Fibroblast of pulmonary artery (primary cell): Measurements from ENCODE around the gene ACIN1.

Source experiments
- DNase-seq: peaks from one replicate; pipeline ENCODE4 v3.0.0-alpha.2; 2010; ENCODE audit warnings: low read depth
- H3K4me3 ChIP-seq: replicated peaks from 2 replicates; pipeline ENCODE4 v1.5.1; 2011; ENCODE audit warnings: low read depth, mild to moderate bottlenecking, control low read depth, low read length, moderate library complexity
- CTCF ChIP-seq: IDR thresholded peaks from 2 replicates; pipeline ENCODE4 v1.5.1; 2011; ENCODE audit warnings: mild to moderate bottlenecking, control low read depth, low read length, inconsistent platforms; ENCODE audit errors: missing control alignments

The ACIN1 gene

GRCh38 chr14:23094666-23095195 is at the start of gene ACIN1:
Gene ACIN1, minus strand, starts transcription at chr14:23095136. Its CDS starts 24 bp downstream, at chr14:23095112.
- peak within 1 kb of the TSS; percentile 70 for H3K4me3 ChIP-seq
- peak; percentile 88 for DNase-seq
- TF ChIP-seq CTCF = no peak

- DNase-seq = no peak
- no peak for TF ChIP-seq CTCF
- H3K4me3 ChIP-seq = no peak overlapping the region
Observed at GRCh38 chr14:23143911-23144310, 49.0 kb upstream of the ACIN1 start.

GRCh38 chr14:23142826-23143225 is 47.9 kb upstream of the ACIN1 start:
- no peak overlapping the region for H3K4me3 ChIP-seq
- DNase-seq = no peak
- no peak for TF ChIP-seq CTCF

- no peak overlapping the region for H3K4me3 ChIP-seq
- DNase-seq = peak; percentile 78
- no peak for TF ChIP-seq CTCF
Observed at GRCh38 chr14:23141706-23142444, 46.9 kb upstream of the ACIN1 start.

- H3K4me3 ChIP-seq = no peak overlapping the region
- no peak for TF ChIP-seq CTCF
- no peak for DNase-seq
Observed at GRCh38 chr14:23140371-23140770, 45.4 kb upstream of the ACIN1 start.

GRCh38 chr14:23139874-23140273 is 44.9 kb upstream of the ACIN1 start:
- no peak for TF ChIP-seq CTCF
- no peak overlapping the region for H3K4me3 ChIP-seq
- DNase-seq = no peak

GRCh38 chr14:23137813-23138535 is 43.0 kb upstream of the ACIN1 start:
- no peak for DNase-seq
- TF ChIP-seq CTCF = no peak
- H3K4me3 ChIP-seq = no peak overlapping the region
